ENCODE results near the gene TMEM30B. TPM values are rescaled to one million over a fixed set of nuclear protein-coding genes. Genes with fewer than 3 reads are reported as not detected.

TMEM30B gene
- total RNA-seq, 1 experiment from 2014 or later = 0.12 TPM

DNA sequence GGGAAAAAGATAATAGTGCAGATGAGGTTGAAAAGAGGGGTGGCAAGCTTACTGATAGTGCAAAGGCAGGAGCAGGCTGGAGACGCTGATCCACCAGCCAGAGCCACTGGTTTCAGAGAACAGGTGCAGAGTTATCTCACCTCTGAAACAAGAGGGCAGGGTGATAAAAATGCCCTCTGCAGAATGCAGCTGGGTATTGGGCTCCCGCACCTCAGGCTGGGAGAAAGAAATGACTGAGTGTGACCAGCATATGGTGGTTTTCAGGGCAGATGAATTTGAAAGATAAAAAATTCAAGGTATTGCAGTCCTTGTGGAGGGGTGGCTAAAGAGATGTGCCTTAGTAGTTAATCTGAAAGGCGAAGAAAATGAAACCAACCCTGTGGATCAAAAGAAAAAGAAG lies 2.9 kb upstream of the TMEM30B start:
- Histone ChIP-seq H3K9ac (ENCODE audit: low read length) (no peak overlapping the region), H3K4me2 (ENCODE audit: low read length) (no peak overlapping the region), H3K9me2 (ENCODE audit: insufficient read depth) (no peaks in the 10 kb centered on the region), H2AFZ (ENCODE audit: low read depth, low read length, poor library complexity, severe bottlenecking) (no peak overlapping the region), H3K27ac (ENCODE audit: low read depth, low read length) (no peak overlapping the region), H3K9me3 (ENCODE audit: control insufficient read depth in 1 of 2, insufficient read depth in 1 of 2, low read depth in 1 of 2, low read length in 2 of 2) (no peaks in the 10 kb centered on the region; a peak in 1 of 4 replicates), H3K4me1 (ENCODE audit: control insufficient read depth in 1 of 2, insufficient read depth in 2 of 2, low read length in 2 of 2) (peaks cover 0 to 9% of the 10 kb centered on the region in 2 experiments; a peak in 1 of 4 replicates), H3K36me3 (ENCODE audit: control insufficient read depth in 1 of 2, insufficient read depth in 2 of 2, low read length in 2 of 2) (no peaks in the 10 kb centered on the region), H3K4me3 (replicated peaks in 1 of 2; ENCODE audit: low read depth in 1 of 2, low read length in 2 of 2) (no peak overlapping the region), H3K27me3 (ENCODE audit: insufficient read depth, low read length) (no peaks in the 10 kb centered on the region), H4K20me1 (ENCODE audit: insufficient read depth) (no peaks in the 10 kb centered on the region), H3K79me2 (ENCODE audit: insufficient read depth, low read length) (no peaks in the 10 kb centered on the region)
- no peak for TF ChIP-seq CEBPB (IDR thresholded peaks at IDR 0.05; ENCODE audit: low read depth)
- POLR2A ChIA-PET = no interaction called here
- CTCF ChIA-PET = interaction anchor here (2.1 to 2.5 kb wide), 2 partner anchors 13 to 15 kb away, joined by 7 to 9 read pairs; no protein-coding TSS in a partner anchor
- DNase-seq (ENCODE audit: low read depth, low spot score) (no peak), ATAC-seq (no peak)
- intact Hi-C loops (cut with micrococcal nuclease) = no loop called here
- BruUV-seq (replicated peaks) = no TSS peak
- RAD21 ChIA-PET (ENCODE audit: low non-redundant PET in 1 of 2, low total read pairs in 2 of 2, uncharacterized antibody in 2 of 2, unreplicated experiment in 2 of 2) = no interaction called here

DNA sequence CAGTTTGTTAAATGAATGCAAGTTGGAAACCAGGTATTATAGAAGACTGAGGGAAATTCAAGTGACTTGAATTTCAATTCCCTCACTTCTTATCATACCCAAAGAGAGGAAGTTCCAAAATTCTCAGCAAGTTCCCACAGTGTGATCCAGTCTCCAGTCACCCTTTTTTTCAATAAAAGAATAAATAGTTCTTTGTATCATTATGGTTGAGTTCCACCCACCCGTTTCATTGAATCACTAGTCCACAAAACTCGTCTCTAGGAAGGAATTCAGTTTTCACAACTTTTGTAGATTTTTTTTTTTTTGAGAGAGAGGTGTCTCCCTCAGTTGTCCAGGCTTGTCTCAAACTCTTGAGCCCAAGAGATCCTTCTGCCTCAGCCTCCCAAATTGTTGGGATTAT lies 1.6 kb upstream of the TMEM30B start:
- H3K4me1 ChIP-seq (ENCODE audit: control insufficient read depth in 1 of 2, insufficient read depth in 2 of 2, low read length in 2 of 2) = peaks cover 0 to 9% of the 10 kb centered on the region in 2 experiments; a peak in 1 of 4 replicates
- no peaks in the 10 kb centered on the region for H3K9me2 ChIP-seq (ENCODE audit: insufficient read depth)
- no peak for TF ChIP-seq CBX3 (IDR thresholded peaks at IDR 0.05; ENCODE audit: low read depth)
- TF ChIP-seq ZNF274 (IDR thresholded peaks at IDR 0.05; ENCODE audit: low read depth, low read length) = no peak
- TF ChIP-seq FOSL1 (IDR thresholded peaks at IDR 0.05; ENCODE audit: low read depth) = no peak
- no peak for TF ChIP-seq POLR2AphosphoS5 (IDR thresholded peaks at IDR 0.05; ENCODE audit: low read depth, low read length)
- no peak overlapping the region for H3K4me3 ChIP-seq (replicated peaks in 1 of 2; ENCODE audit: low read depth in 1 of 2, low read length in 2 of 2)
- ChIA-PET POLR2A (no interaction called here), CTCF (interaction anchor here (2.5 kb wide), 1 partner anchor 13 kb away, joined by 7 read pairs; no protein-coding TSS in a partner anchor), RAD21 (ENCODE audit: low non-redundant PET in 1 of 2, low total read pairs in 2 of 2, uncharacterized antibody in 2 of 2, unreplicated experiment in 2 of 2) (no interaction called here)
- H3K9me3 ChIP-seq (ENCODE audit: control insufficient read depth in 1 of 2, insufficient read depth in 1 of 2, low read depth in 1 of 2, low read length in 2 of 2) = no peaks in the 10 kb centered on the region; a peak in 1 of 4 replicates
- no peak overlapping the region for H3K9ac ChIP-seq (ENCODE audit: low read length)
- BruUV-seq (replicated peaks) = no TSS peak
- no peak overlapping the region for H3K4me2 ChIP-seq (ENCODE audit: low read length)
- intact Hi-C loops (cut with micrococcal nuclease) = no loop called here
- DNase-seq (ENCODE audit: low read depth, low spot score) (no peak), ATAC-seq (no peak)
- H2AFZ ChIP-seq (ENCODE audit: low read depth, low read length, poor library complexity, severe bottlenecking) = no peak overlapping the region
- H3K79me2 ChIP-seq (ENCODE audit: insufficient read depth, low read length) = no peaks in the 10 kb centered on the region
- no peaks in the 10 kb centered on the region for H3K36me3 ChIP-seq (ENCODE audit: control insufficient read depth in 1 of 2, insufficient read depth in 2 of 2, low read length in 2 of 2)
- no peaks in the 10 kb centered on the region for H3K27me3 ChIP-seq (ENCODE audit: insufficient read depth, low read length)
- no peak overlapping the region for H3K27ac ChIP-seq (ENCODE audit: low read depth, low read length)
- no peaks in the 10 kb centered on the region for H4K20me1 ChIP-seq (ENCODE audit: insufficient read depth)

All from HCT116 (cell line).